Measurements from ENCODE around the gene GARIN5A. TPM values are rescaled to one million over a fixed set of nuclear protein-coding genes. Genes with fewer than 3 reads are reported as not detected.

GARIN5A gene
- total RNA-seq, 1 experiment from 2014 or later, result 8.2 TPM

- no peak for TF ChIP-seq KAT7 (CRISPR knock-in tag; IDR thresholded peaks at IDR 0.05; ENCODE audit: borderline replicate concordance)
- TF ChIP-seq NFYB (CRISPR knock-in tag; conservative IDR thresholded peaks at IDR 0.05; ENCODE audit: low read depth), result no peak
These were observed 39.8 kb upstream of the GARIN5A start (continued) for GRCh38 chr19:50516456-50516855.

- DNase-seq (ENCODE audit: low spot score), result no peak
- no peak for TF ChIP-seq SP1 (CRISPR knock-in tag; conservative IDR thresholded peaks at IDR 0.05)
- TF ChIP-seq NFATC4 (CRISPR knock-in tag; IDR thresholded peaks at IDR 0.05), result no peak
- TF ChIP-seq IRF1 (CRISPR knock-in tag; IDR thresholded peaks at IDR 0.05), result no peak
- no peak for TF ChIP-seq E2F1 (CRISPR knock-in tag; IDR thresholded peaks at IDR 0.05)
- TF ChIP-seq ETV6 (CRISPR knock-in tag; IDR thresholded peaks at IDR 0.05), result no peak
- TF ChIP-seq PREB (CRISPR knock-in tag; IDR thresholded peaks at IDR 0.05; ENCODE audit: borderline replicate concordance), result no peak
- no peak for TF ChIP-seq RELA (CRISPR knock-in tag; IDR thresholded peaks at IDR 0.05; ENCODE audit: borderline replicate concordance)
- no peak for TF ChIP-seq IRF2 (CRISPR knock-in tag; IDR thresholded peaks at IDR 0.05; ENCODE audit: borderline replicate concordance, low read depth)
- no peak for TF ChIP-seq TP53 (CRISPR knock-in tag; IDR thresholded peaks at IDR 0.05)
- no peak for ATAC-seq
- Mint-ChIP-seq H3K27ac (no peak overlapping the region), H3K4me1 (peaks cover 14% of the 10 kb centered on the region), H3K9me3 (peaks cover 5% of the 10 kb centered on the region), H3K36me3 (peaks cover 5% of the 10 kb centered on the region; the same call in 1 of the 2 replicates), H3K4me3 (no peak overlapping the region), H3K27me3 (ENCODE audit: low read depth) (peaks cover 31% of the 10 kb centered on the region)
- CTCF ChIA-PET, result interaction anchor here (1.1 to 4.3 kb wide), 4 partner anchors 22 to 146 kb away, joined by 3 to 55 read pairs (median 12); no protein-coding TSS in a partner anchor
- POLR2A ChIA-PET, result no interaction called here
These were observed 38.5 kb upstream of the GARIN5A start for GRCh38 chr19:50515168-50515561.

- no peak overlapping the region for H3K4me3 Mint-ChIP-seq
- ChIA-PET POLR2A (no interaction called here), CTCF (interaction anchor here (3.1 kb wide), 1 partner anchor 42 kb away, joined by 22 read pairs; no protein-coding TSS in a partner anchor)
- no peak for ATAC-seq
- TF ChIP-seq ATF1 (CRISPR knock-in tag; IDR thresholded peaks at IDR 0.05) (no peak), IRF2 (CRISPR knock-in tag; IDR thresholded peaks at IDR 0.05; ENCODE audit: borderline replicate concordance, low read depth) (no peak), FOXP4 (CRISPR knock-in tag; IDR thresholded peaks at IDR 0.05) (no peak), TP53 (CRISPR knock-in tag; IDR thresholded peaks at IDR 0.05) (no peak), CBFB (CRISPR knock-in tag; IDR thresholded peaks at IDR 0.05; ENCODE audit: low read depth) (no peak), ZNF423 (CRISPR knock-in tag; IDR thresholded peaks at IDR 0.05) (no peak), ZNF121 (CRISPR knock-in tag; IDR thresholded peaks at IDR 0.05) (no peak), SMAD4 (CRISPR knock-in tag; IDR thresholded peaks at IDR 0.05) (no peak)
- H3K27me3 Mint-ChIP-seq (ENCODE audit: low read depth), result peaks cover 36% of the 10 kb centered on the region
- peaks cover 5% of the 10 kb centered on the region for H3K9me3 Mint-ChIP-seq
- no peak for DNase-seq (ENCODE audit: low spot score)
- peaks cover 5% of the 10 kb centered on the region; the same call in 1 of the 2 replicates for H3K36me3 Mint-ChIP-seq
- peaks cover 14% of the 10 kb centered on the region for H3K4me1 Mint-ChIP-seq
- H3K27ac Mint-ChIP-seq, result no peak overlapping the region
These were observed 37.9 kb upstream of the GARIN5A start for GRCh38 chr19:50514346-50515167.

All from WTC11 (cell line).